Heart left ventricle (tissue), 13 donors: ENCODE measurements around the gene SKA2.

Experiments used
- CTCF ChIP-seq, 12 donors: fragments of 200-600 bp; sonication (generic) in 4 of 12; IDR thresholded peaks; one replicate each; pipeline versions ENCODE4 v1.5.0 to v1.8.0; 2018 to 2022; ENCODE audit warnings: antibody characterized with exemption in 12 of 12, mild to moderate bottlenecking in 5 of 12
- POLR2A ChIP-seq, 2 donors: fragments of 450-650 bp; IDR thresholded peaks; one replicate each; pipeline ENCODE4 v1.6.1; 2017; ENCODE audit warnings: antibody characterized with exemption in 2 of 2, mild to moderate bottlenecking in 2 of 2, moderate library complexity in 2 of 2
- donor health status: ischemic (EF 13 %, LVEDD 7.1; RV severe dilation, severe dysfunction).
- donor health status: DM: no; HTN: yes; CAD: no.
- donor health status: DM: no; HTN: no; CAD: no.
- donor health status: ischemic (EF 25% LVEDD 6.9; RV normal size, moderate dysfunction).
- donor health status: ischemic (EF 25% LVEDD 5.7; RV mildly dilated, moderate dysfunction).
- donor health status: ischemic (EF 35%, LVEDD 5.7; RV mildly dilated, moderate dysfunction).
- donor health status: nonischemic (EF 11% LVEDD 7.7; RV severe dilation, severe dysfunction).
- donor health status: DM: yes; HTN: yes; CAD: no.
- donor health status: PGD.
- donor health status: ischemic (EF 29% LVEDD 5.4; RV normal size, mild dysfunction).
- donor health status: nonischemic (EF 23%, LVEDD 6.1; RV moderate dilation, normal function).

GRCh38 chr17:59126809-59127417 lies 28.1 kb downstream of the SKA2 start:
- no peak for TF ChIP-seq CTCF (IDR thresholded peaks at IDR 0.05)
- no peak for TF ChIP-seq POLR2A (IDR thresholded peaks at IDR 0.05)
